ENCODE data around the gene UNC93B1. TPM values are rescaled to one million over a fixed set of nuclear protein-coding genes. Genes with fewer than 3 reads are reported as not detected.

The UNC93B1 gene
- total and polyA plus RNA-seq, 2 of the 8 experiments (the other 6 are each of a cell fraction or from before 2014, with no cell fraction given), result 18.9 to 34.3 TPM

- H3K27ac ChIP-seq (ENCODE audit: low read depth, low read length), result no peak overlapping the region
- ChIA-PET POLR2A (ENCODE audit: partially characterized antibody) (interaction anchor here (0.6 to 16.6 kb wide), 7 partner anchors 10 to 386 kb away, joined by 3 to 183 read pairs (median 3); partner anchors contain the start of genes CHKA and NDUFS8), CTCF (ENCODE audit: partially characterized antibody) (interaction anchor here (0.9 to 2.7 kb wide), 10 partner anchors 10 to 165 kb away, joined by 3 to 18 read pairs (median 4); partner anchors contain the start of gene NDUFS8)
- no peak for TF ChIP-seq FOSL1 (IDR thresholded peaks at IDR 0.05; ENCODE audit: insufficient read depth, low read depth, low read length)
- no peak for TF ChIP-seq TCF12 (IDR thresholded peaks at IDR 0.05; ENCODE audit: low read depth, low read length)
- TF ChIP-seq RFX5 (IDR thresholded peaks at IDR 0.05; ENCODE audit: borderline replicate concordance, low read depth, low read length), result no peak
- TF ChIP-seq ATF3 (IDR thresholded peaks at IDR 0.05; ENCODE audit: insufficient read depth, low read depth, low read length), result no peak
- TF ChIP-seq TEAD4 (IDR thresholded peaks at IDR 0.05; ENCODE audit: low read depth, low read length), result no peak
- TF ChIP-seq POU5F1 (IDR thresholded peaks at IDR 0.05; ENCODE audit: low read depth, low read length), result no peak
- TF ChIP-seq SP2 (IDR thresholded peaks at IDR 0.05; ENCODE audit: low read length), result no peak
These were observed 38.5 kb upstream of the UNC93B1 start for GRCh38 chr11:68042219-68043028.

More at GRCh38 chr11:68042219-68043028, 38.5 kb upstream of the UNC93B1 start:
- H3K36me3 ChIP-seq (ENCODE audit: control insufficient read depth in 2 of 4, insufficient read depth in 4 of 4, low read length in 3 of 4), result no peaks in the 10 kb centered on the region
- no peak overlapping the region for H2AK5ac ChIP-seq (ENCODE audit: low read depth, low read length)
- H2BK120ac ChIP-seq (replicated peaks; ENCODE audit: low read depth, low read length), result no peak overlapping the region
- H2BK15ac ChIP-seq (ENCODE audit: low read length), result no peak overlapping the region
- no peak for FAIRE-seq
- H4K20me1 ChIP-seq (replicated peaks in 1 of 2; ENCODE audit: control insufficient read depth in 1 of 2, insufficient read depth in 2 of 2, low read length in 2 of 2), result peaks cover 0 to 6% of the 10 kb centered on the region in 2 experiments
- H3K56ac ChIP-seq (replicated peaks; ENCODE audit: insufficient read length, low read depth, low read length), result no peak overlapping the region
- H2BK5ac ChIP-seq (ENCODE audit: low read depth, low read length), result no peak overlapping the region
- no peak overlapping the region for H2BK12ac ChIP-seq (ENCODE audit: low read depth, low read length)
- no peak overlapping the region for H4K5ac ChIP-seq (ENCODE audit: insufficient read length, low read depth, low read length)
- H2BK20ac ChIP-seq (ENCODE audit: low read length), result no peak overlapping the region
- H3K79me2 ChIP-seq (ENCODE audit: control insufficient read depth in 1 of 2, insufficient read depth in 2 of 2, low read length in 2 of 2), result no peaks in the 10 kb centered on the region
- H3K4ac ChIP-seq (replicated peaks; ENCODE audit: insufficient read length, low read depth, low read length), result no peak overlapping the region
- no peak overlapping the region for H3K4me2 ChIP-seq (ENCODE audit: insufficient read depth in 1 of 2, low read depth in 2 of 2, low read length in 2 of 2)
- H3K18ac ChIP-seq (ENCODE audit: extremely low read depth, low read length), result no peak overlapping the region
- H3K9me3 ChIP-seq (ENCODE audit: insufficient read depth in 2 of 2, low read depth in 1 of 2, low read length in 1 of 2), result no peaks in the 10 kb centered on the region
- H3K79me1 ChIP-seq (ENCODE audit: low read depth, low read length), result no peaks in the 10 kb centered on the region
- H3K23me2 ChIP-seq (ENCODE audit: low read depth, low read length), result no peaks in the 10 kb centered on the region; the same call in 1 of the 2 replicates
- 94% methylated on average over 24 of the region's 27 CpGs; no CpG with 5 or more reads in 1 of the 2 experiments for WGBS, 2 experiments (ENCODE audit: extremely low coverage in 1 of 2, insufficient coverage in 1 of 2, insufficient read length in 1 of 2, insufficient replicate concordance in 2 of 2, low coverage in 1 of 2, low lambda C conversion rate in 2 of 2, missing lambda C conversion rate in 1 of 2)
- no peak for DNase-seq (ENCODE audit: low read depth in 1 of 2, low spot score in 2 of 2)
- H3K4me3 ChIP-seq (ENCODE audit: extremely low read depth in 1 of 4, insufficient read depth in 2 of 4, low read depth in 3 of 4, low read length in 4 of 4), result no peak overlapping the region
- H2AFZ ChIP-seq (ENCODE audit: low read length), result no peak overlapping the region
- no peak overlapping the region for H3K9ac ChIP-seq (replicated peaks in 1 of 4; ENCODE audit: extremely low read depth in 1 of 4, low read depth in 3 of 4, low read length in 3 of 4)
- H3K14ac ChIP-seq (ENCODE audit: insufficient read length), result no peak overlapping the region
- H3K4me1 ChIP-seq (replicated peaks in 1 of 4; ENCODE audit: control insufficient read depth in 3 of 4, insufficient read depth in 4 of 4, low read length in 3 of 4), result peaks cover 4 to 27% (median 20%) of the 10 kb centered on the region in 4 experiments
- no peaks in the 10 kb centered on the region for H3K27me3 ChIP-seq (replicated peaks in 1 of 4; ENCODE audit: control insufficient read depth in 3 of 4, extremely low read depth in 1 of 4, insufficient read depth in 3 of 4, low read length in 3 of 4)
- no peak overlapping the region for H4K8ac ChIP-seq (ENCODE audit: extremely low read depth, insufficient read depth, low read length)
- H4K91ac ChIP-seq (replicated peaks; ENCODE audit: insufficient read length, low read length), result no peak overlapping the region
- H3K23ac ChIP-seq (ENCODE audit: insufficient read length), result no peak overlapping the region

All from H1 (cell line).